ENCODE measurements around the gene SHISA5. TPM values are rescaled to one million over a fixed set of nuclear protein-coding genes. Genes with fewer than 3 reads are reported as not detected.

The SHISA5 gene
- total and polyA plus RNA-seq, 2 experiments from 2014 or later: 86.0 to 92.3 TPM

DNA sequence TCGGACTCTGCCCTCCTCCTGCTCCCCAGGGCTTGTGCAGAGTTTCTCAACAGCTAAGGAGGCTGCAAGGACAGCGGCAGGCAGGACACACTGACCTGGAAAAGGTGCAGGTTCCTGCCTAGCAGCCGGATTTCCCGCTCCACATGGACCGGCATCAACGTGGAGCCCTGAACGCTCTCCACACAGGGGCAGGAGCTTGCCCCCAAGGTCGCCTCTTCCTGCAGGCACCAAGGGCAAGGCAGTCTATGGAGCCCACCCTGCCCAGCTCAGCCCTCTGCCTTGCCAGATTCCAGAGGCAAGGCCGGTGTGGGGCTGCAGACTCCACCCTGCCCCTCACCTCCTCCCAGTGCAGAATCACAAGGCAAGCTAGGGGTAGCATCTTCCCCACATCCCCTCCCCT, 84.8 kb downstream of the SHISA5 start:
- Histone ChIP-seq H3K4me3 (no peak overlapping the region), H3K4me1 (ENCODE audit: low read depth) (no peaks in the 10 kb centered on the region), H3K27me3 (no peaks in the 10 kb centered on the region), H3K9me3 (ENCODE audit: low read depth) (no peaks in the 10 kb centered on the region), H3K36me3 (peaks cover 11% of the 10 kb centered on the region), H3K27ac (no peak overlapping the region)
- DNase-seq (ENCODE audit: low read depth in 1 of 2, low spot score in 1 of 2): no peak
- TF ChIP-seq, protein P1, sequence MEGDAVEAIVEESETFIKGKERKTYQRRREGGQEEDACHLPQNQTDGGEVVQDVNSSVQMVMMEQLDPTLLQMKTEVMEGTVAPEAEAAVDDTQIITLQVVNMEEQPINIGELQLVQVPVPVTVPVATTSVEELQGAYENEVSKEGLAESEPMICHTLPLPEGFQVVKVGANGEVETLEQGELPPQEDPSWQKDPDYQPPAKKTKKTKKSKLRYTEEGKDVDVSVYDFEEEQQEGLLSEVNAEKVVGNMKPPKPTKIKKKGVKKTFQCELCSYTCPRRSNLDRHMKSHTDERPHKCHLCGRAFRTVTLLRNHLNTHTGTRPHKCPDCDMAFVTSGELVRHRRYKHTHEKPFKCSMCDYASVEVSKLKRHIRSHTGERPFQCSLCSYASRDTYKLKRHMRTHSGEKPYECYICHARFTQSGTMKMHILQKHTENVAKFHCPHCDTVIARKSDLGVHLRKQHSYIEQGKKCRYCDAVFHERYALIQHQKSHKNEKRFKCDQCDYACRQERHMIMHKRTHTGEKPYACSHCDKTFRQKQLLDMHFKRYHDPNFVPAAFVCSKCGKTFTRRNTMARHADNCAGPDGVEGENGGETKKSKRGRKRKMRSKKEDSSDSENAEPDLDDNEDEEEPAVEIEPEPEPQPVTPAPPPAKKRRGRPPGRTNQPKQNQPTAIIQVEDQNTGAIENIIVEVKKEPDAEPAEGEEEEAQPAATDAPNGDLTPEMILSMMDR (IDR thresholded peaks at IDR 0.05; ENCODE audit: low read depth, low read length): no peak

DNA sequence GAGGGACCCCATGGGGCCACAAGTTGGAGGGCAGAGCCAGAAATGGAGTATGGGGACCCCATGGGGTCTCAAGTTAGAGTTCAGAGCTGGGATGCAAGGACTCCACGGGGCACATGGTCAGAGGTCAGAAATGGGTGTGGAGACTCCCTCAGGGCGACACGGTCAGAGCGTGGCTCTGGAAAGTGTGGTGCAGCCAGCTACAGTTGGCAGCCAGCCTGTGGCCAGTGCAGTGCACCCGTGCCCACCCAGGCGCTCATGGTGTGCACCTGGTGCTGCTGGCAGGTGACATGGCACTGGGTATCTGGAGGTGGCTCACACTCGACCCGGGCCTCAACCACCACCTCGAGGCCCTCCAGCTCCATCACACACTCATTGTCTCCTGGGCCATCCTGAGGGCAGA, 85.3 kb downstream of the SHISA5 start:
- H3K27ac ChIP-seq: no peak overlapping the region
- H3K4me3 ChIP-seq: no peak overlapping the region
- TF ChIP-seq, protein P1 (IDR thresholded peaks at IDR 0.05; ENCODE audit: low read depth, low read length): no peak
- H3K4me1 ChIP-seq (ENCODE audit: low read depth): no peaks in the 10 kb centered on the region
- H3K36me3 ChIP-seq: peaks cover 11% of the 10 kb centered on the region
- no peaks in the 10 kb centered on the region for H3K9me3 ChIP-seq (ENCODE audit: low read depth)
- DNase-seq (ENCODE audit: low read depth in 1 of 2, low spot score in 1 of 2): no peak
- no peaks in the 10 kb centered on the region for H3K27me3 ChIP-seq

DNA sequence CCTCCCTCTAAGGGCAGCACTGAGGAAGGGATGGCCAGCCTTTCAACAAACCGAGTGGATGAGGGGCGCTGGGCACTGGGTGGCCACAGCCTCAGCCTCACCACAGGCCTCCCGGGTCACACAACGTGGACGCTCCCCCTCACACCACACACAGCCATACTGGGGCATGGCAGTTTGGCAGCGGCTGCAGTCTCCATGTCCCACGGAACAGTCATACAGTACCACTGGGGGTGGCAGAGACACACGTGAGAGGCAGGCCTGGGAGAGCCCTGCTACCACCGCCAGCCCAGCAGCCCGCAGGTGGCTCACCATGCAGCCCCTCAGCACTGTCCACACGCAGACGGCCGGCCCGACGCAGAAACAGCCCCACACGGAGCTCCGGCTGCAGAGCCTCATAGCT, 85.8 kb downstream of the SHISA5 start:
- TF ChIP-seq, protein P1 (IDR thresholded peaks at IDR 0.05; ENCODE audit: low read depth, low read length): no peak
- H3K36me3 ChIP-seq: peaks cover 11% of the 10 kb centered on the region
- H3K27ac ChIP-seq: no peak overlapping the region
- H3K9me3 ChIP-seq (ENCODE audit: low read depth): no peaks in the 10 kb centered on the region
- no peak overlapping the region for H3K4me3 ChIP-seq
- H3K27me3 ChIP-seq: no peaks in the 10 kb centered on the region
- H3K4me1 ChIP-seq (ENCODE audit: low read depth): no peaks in the 10 kb centered on the region
- DNase-seq (ENCODE audit: low read depth in 1 of 2, low spot score in 1 of 2): no peak

Other genes with a start within 250 kb of the SHISA5 start
- gene NME6, start 202.8 kb downstream of the SHISA5 start, total RNA-seq: 40.5 and 42.1 TPM in 2 replicates
- gene NME6, start 202.8 kb downstream of the SHISA5 start, polyA plus RNA-seq: 65.6 and 69.8 TPM in 2 replicates
- not detected in 2 replicates for gene SPINK8, start 170.5 kb downstream of the SHISA5 start, total RNA-seq
- gene SPINK8, start 170.5 kb downstream of the SHISA5 start, polyA plus RNA-seq: not detected in 2 replicates
- gene FBXW12, start 132.0 kb downstream of the SHISA5 start, total RNA-seq: 0.51 TPM in 1 of 2 replicates, not detected in the other
- 0.39 TPM in 1 of 2 replicates, not detected in the other for gene FBXW12, start 132.0 kb downstream of the SHISA5 start, polyA plus RNA-seq
- gene PLXNB1, start 74.1 kb downstream of the SHISA5 start, total RNA-seq: 38.5 and 47.1 TPM in 2 replicates
- 23.9 and 28.3 TPM in 2 replicates for gene PLXNB1, start 74.1 kb downstream of the SHISA5 start, polyA plus RNA-seq
- 18.6 and 20.2 TPM in 2 replicates for gene CCDC51, start 64.1 kb downstream of the SHISA5 start, total RNA-seq
- 29.3 and 31.4 TPM in 2 replicates for gene CCDC51, start 64.1 kb downstream of the SHISA5 start, polyA plus RNA-seq
- 172 and 395 TPM in 2 replicates for gene TMA7, start 63.9 kb downstream of the SHISA5 start, total RNA-seq
- 517 and 609 TPM in 2 replicates for gene TMA7, start 63.9 kb downstream of the SHISA5 start, polyA plus RNA-seq
- gene ATRIP, start 57.4 kb downstream of the SHISA5 start, total RNA-seq: 8.7 and 9.4 TPM in 2 replicates
- 6.4 and 11.2 TPM in 2 replicates for gene ATRIP, start 57.4 kb downstream of the SHISA5 start, polyA plus RNA-seq
- 64.9 and 94.4 TPM in 2 replicates for gene PFKFB4, start 52.6 kb upstream of the SHISA5 start, total RNA-seq
- 43.8 and 74.7 TPM in 2 replicates for gene PFKFB4, start 52.6 kb upstream of the SHISA5 start, polyA plus RNA-seq
- 0.81 and 1.1 TPM in 2 replicates for gene UCN2, start 59.6 kb upstream of the SHISA5 start, total RNA-seq
- gene UCN2, start 59.6 kb upstream of the SHISA5 start, polyA plus RNA-seq: 0.47 and 0.95 TPM in 2 replicates
- 53.8 and 76.6 TPM in 2 replicates for gene COL7A1, start 91.2 kb upstream of the SHISA5 start, total RNA-seq
- 41.3 and 63.0 TPM in 2 replicates for gene COL7A1, start 91.2 kb upstream of the SHISA5 start, polyA plus RNA-seq
- 620 and 675 TPM in 2 replicates for gene UQCRC1, start 105.5 kb upstream of the SHISA5 start, total RNA-seq
- gene UQCRC1, start 105.5 kb upstream of the SHISA5 start, polyA plus RNA-seq: 735 and 870 TPM in 2 replicates
- gene TMEM89, start 117.6 kb upstream of the SHISA5 start, total RNA-seq: not detected in 2 replicates
- 0.59 TPM in 1 of 2 replicates, not detected in the other for gene TMEM89, start 117.6 kb upstream of the SHISA5 start, polyA plus RNA-seq
- 55.8 and 87.4 TPM in 2 replicates for gene SLC26A6, start 131.3 kb upstream of the SHISA5 start, total RNA-seq
- gene SLC26A6, start 131.3 kb upstream of the SHISA5 start, polyA plus RNA-seq: 52.0 and 68.1 TPM in 2 replicates
- 5.4 and 5.9 TPM in 2 replicates for gene CELSR3, start 158.7 kb upstream of the SHISA5 start, total RNA-seq
- 3.1 and 3.4 TPM in 2 replicates for gene CELSR3, start 158.7 kb upstream of the SHISA5 start, polyA plus RNA-seq
- 68.7 and 73.4 TPM in 2 replicates for gene NCKIPSD, start 181.7 kb upstream of the SHISA5 start, total RNA-seq
- gene NCKIPSD, start 181.7 kb upstream of the SHISA5 start, polyA plus RNA-seq: 49.6 and 51.7 TPM in 2 replicates
- 87.4 and 119 TPM in 2 replicates for gene IP6K2, start 213.0 kb upstream of the SHISA5 start, total RNA-seq
- 130 and 140 TPM in 2 replicates for gene IP6K2, start 213.0 kb upstream of the SHISA5 start, polyA plus RNA-seq